Stimulated activated CD4-positive, alpha-beta T cell treated with anti-CD3 and anti-CD28 coated beads, Interleukin-4, amount 100 ng/mL, for 1 hour (primary cell): Measurements from ENCODE around the gene CFI.

Experiments used
- DNase-seq: peaks from one replicate; pipeline ENCODE4 v3.0.0-alpha.2; 2020

Gene CFI

GRCh38 chr4:109729718-109730618 lies 71.8 kb downstream of the CFI start, which contains the start of gene PLA2G12A:
TSS of gene PLA2G12A (minus strand) at chr4:109730070. CDS start at chr4:109729809, 261 bp downstream.
- peak; percentile 77 for DNase-seq

- DNase-seq = no peak
These were observed 72.6 kb downstream of the CFI start for GRCh38 chr4:109729117-109729717.

GRCh38 chr4:109728385-109728784 lies 73.4 kb downstream of the CFI start:
- DNase-seq = no peak

GRCh38 chr4:109723110-109723509 lies 78.7 kb downstream of the CFI start:
- no peak for DNase-seq

GRCh38 chr4:109722357-109722756 lies 79.4 kb downstream of the CFI start:
- no peak for DNase-seq

GRCh38 chr4:109721033-109721432 lies 80.8 kb downstream of the CFI start:
- no peak for DNase-seq

GRCh38 chr4:109719604-109720003 lies 82.2 kb downstream of the CFI start:
- no peak for DNase-seq

- no peak for DNase-seq
These were observed 83.0 kb downstream of the CFI start for GRCh38 chr4:109718759-109719158.

- no peak for DNase-seq
These were observed 88.3 kb downstream of the CFI start for GRCh38 chr4:109713500-109713899.

GRCh38 chr4:109708990-109709389 lies 92.8 kb downstream of the CFI start:
- DNase-seq = no peak

GRCh38 chr4:109708435-109708834 lies 93.4 kb downstream of the CFI start:
- no peak for DNase-seq

GRCh38 chr4:109703664-109704361 lies 98.0 kb downstream of the CFI start:
- DNase-seq = no peak

- DNase-seq = peak; percentile 70
These were observed 98.7 kb downstream of the CFI start, which contains the start of gene CASP6 for GRCh38 chr4:109702950-109703663. TSS of gene CASP6 (minus strand) at chr4:109703445. CDS start at chr4:109703395, 50 bp downstream.

- no peak for DNase-seq
These were observed 100.0 kb downstream of the CFI start for GRCh38 chr4:109701566-109702410.

GRCh38 chr4:109699553-109700225 lies 102.1 kb downstream of the CFI start:
- no peak for DNase-seq

GRCh38 chr4:109698656-109699055 lies 103.1 kb downstream of the CFI start:
- no peak for DNase-seq

GRCh38 chr4:109691411-109691920 lies 110.3 kb downstream of the CFI start:
- no peak for DNase-seq
